Embryonic facial prominence (tissue), 1 donor: ENCODE measurements around the gene NELFA.
"Not testable (repeated sequence)": the region's sequence is repeated elsewhere in the genome, so short reads cannot be mapped to it uniquely, and the experiment has no call there.

Source experiments
- DNase-seq: peaks from one replicate; pipeline ENCODE4 v3.0.0-alpha.2; 2016; ENCODE audit errors: extremely low spot score

NELFA gene

DNA sequence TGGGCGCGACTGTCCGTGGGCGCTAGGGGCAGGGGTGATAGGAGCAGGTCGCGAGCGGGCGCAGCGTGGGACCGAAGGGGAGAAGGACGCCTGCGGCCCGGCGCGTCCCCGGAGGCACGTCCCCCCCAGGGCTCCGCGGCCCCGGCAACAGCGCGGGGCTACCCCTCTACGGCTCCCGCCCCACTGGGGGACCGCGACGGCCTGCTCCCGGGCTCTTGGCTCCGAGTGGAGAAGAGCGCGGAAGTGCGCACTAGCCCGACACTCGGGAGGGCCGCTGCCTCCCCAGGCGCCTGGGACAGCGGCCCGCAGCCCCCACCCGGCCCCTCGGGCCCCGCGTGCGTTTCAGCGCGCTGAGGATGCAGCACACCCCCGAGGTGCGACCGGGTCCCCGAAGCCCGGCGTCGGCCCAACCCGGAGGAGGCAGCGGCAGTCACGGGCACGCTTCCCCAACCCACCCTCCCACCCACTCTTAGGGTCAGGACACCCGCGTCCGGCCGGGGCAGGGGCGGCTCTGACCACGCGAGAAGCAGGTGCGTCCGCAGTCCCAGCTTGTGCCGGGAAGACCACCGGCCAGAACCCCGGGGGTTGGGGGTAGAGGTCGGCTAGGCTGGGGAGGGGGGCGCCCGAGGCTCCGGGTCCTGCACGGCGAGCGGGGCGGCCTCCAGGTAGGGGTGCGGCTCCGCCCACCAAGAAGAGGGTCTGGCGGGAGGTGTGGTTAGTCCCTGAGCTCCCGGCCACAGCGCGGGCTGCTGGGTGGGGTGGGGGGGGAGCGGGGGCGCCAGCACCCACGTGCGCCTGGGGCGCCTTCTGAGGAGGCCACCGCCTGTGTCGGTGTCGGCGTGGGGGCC is 31.8 kb upstream of the NELFA start:
- no peak for DNase-seq

DNA sequence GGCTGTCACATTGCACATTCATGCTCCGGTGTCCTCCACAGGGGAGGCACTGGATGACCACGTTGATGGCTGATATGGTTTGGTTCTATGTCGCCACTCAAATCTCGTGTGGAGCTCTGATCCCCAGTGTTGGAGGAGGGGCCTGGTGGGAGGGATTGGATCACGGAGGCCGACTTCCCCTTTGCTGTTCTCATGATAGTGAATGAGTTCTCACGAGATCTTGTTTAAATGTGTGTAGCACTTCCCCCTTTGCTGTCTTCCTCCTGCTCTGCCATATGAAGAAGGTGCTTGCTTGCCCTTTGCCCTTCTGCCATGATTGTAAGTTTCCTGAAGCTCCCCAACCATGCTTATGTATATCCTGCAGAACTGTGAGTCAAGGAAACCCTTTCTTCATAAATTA is 28.1 kb upstream of the NELFA start:
- DNase-seq: peak; percentile 0

DNA sequence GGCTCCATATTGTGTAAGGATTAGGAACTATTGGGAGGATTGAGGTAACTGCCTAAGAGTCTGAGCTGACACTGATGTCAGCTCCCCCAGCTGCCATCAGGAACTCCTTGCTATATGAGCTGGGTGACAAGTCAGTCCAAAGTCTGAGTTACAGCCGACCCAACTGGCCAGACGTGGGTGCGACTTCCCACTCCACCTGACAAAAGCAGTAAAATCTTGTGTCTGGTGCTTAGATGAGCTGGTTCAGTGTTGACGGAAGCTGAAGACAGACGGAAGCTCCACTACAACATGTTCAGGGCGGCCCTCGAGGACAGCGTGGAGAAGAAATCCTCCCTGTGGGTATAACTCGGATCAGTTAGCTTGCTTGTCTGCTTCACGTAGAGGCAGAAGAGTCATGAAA is 27.6 kb upstream of the NELFA start:
- no peak for DNase-seq

DNA sequence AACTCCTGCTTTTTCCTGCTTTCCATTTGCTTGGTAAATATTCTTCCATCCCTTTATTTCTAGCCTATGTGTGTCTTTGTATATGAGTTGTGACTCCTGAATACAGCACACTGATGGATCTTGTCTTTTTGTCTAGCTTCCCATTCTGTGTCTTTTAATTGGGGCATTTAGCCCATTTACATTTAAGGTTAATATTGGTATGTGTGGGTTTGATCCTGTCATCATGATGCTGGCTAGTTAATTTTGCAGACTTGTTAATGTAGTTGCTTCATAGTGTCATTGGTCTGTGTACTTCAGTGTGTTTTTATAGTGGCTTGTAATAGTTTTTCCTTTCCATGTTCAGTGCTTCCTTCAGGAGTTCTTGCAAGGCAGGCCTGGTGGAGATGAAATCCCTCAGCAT is 22.4 kb upstream of the NELFA start:
- DNase-seq: not testable (repeated sequence)

DNA sequence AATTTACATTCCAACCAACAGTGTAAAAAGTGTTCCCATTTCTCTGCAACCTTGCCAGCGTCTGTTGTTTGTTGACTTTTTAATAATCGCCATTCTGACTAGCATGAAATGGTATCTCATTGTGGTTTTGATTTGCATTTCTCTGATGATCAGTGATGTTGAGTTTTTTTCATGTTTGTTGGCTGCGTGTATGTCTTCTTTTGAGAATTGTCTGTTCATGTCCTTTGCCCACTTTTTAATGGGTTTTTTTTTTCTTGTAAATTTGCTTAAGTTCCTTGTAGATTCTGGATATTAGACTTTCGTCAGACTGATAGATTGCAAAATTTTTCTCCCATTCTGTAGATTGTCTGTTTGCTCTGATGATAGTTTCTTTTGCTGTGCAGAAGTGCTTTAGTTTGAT is 18.3 kb upstream of the NELFA start:
- not testable (repeated sequence) for DNase-seq

DNA sequence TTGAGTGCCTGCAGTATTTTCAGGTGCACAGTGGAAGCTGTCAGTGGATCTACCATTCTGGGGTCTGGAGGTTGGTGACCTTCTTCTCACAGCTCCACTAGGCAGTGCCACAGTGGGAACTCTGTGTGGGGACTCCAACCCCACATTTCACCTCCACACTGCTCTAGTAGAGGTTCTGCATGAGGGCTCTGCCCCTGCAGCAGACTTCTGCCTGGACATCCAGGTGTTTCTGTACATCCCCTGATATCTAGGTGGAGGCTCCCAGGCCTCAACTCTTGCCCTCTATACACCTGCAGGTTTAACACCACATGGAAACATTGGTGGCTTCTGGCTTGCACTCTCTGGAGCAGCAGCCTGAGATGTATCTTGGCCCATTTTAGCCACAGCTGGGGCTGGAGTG is 17.0 kb upstream of the NELFA start:
- DNase-seq: no peak

DNA sequence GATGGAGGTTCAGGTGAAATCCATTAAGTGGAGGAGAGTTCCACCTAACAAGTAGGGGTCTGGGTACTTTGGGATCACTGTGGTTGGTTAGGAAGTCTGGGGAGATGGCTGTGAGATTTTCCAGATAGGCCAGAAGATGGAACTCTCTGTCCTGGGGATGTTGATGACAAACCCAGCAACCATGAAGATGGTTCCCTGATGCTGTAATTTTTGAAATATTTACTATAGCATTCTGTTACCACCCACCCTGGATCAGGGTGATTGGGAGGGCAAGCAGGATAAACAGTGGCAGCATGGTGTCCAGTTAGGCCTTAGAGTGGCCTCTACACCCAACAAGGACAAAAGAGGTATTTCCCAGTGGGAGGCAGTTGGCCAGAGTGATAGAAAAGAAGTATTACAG is 15.9 kb upstream of the NELFA start:
- DNase-seq: no peak

DNA sequence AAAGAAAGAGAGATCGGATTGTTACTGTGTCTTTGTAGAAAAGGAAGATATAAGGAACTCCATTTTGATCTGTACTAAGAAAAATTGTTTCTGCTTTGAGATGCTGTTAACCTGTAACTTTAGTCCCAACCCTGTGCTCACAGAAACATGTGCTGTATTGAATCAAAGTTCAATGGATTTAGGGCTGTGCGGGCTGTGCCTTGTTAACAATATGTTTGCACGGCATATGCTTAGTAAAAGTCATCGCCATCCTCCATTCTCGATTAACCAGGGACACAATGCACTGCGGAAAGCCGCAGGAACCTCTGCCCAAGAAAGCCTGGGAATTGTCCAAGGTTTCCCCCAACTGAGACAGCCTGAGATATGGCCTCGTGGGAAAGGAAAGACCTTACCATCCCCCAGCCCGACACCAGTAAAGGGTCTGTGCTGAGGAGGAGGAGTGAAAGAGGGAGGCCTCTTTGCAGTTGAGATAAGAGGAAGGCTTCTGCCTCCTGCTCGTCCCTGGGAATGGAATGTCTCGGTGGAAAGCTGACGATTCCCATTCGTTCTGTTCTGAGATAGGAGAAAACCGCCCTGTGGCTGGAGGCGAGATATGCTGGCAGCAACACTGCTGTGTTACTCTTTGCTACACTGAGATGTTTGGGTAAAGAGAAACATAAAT is 12.7 kb upstream of the NELFA start:
- not testable (repeated sequence) for DNase-seq

DNA sequence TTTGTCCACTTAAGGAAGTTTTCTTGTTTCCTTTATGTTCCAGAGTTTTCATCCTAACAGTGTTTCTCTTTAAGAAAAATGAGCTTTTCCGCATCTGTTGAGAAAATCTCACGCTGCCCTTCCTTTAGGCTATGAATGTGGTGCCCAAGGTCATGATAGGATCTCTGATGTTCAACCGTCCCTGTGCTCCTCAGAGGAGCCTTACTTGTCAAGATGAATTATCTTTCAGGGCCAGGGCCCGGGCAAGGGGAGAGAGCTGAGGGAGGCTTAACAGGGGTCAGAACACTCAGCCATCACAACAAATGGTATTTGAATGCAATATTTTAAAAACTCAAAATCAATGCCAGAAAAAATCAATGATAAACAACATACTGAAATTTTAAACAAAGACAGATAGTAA is 6.2 kb upstream of the NELFA start:
- no peak for DNase-seq

DNA sequence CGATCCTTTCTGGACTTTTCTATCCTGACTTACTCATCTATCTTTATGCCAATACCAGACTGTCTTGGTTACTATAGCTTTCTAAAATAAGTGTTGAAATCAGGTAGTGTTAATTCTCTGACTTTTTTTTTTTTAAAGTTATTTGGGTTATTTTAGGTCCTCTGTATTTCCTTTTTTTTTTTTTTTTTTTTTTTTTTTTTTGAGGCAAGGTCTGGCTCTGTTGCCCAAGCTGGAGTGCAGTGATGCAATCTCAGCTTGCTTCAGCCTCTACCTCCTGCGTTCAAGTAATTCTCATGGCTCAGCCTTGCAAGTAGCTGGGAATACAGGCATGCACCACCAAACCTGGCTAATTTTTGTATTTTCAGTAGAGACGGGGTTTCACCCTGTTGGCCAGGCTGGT is 2.8 kb upstream of the NELFA start:
- DNase-seq: no peak

DNA sequence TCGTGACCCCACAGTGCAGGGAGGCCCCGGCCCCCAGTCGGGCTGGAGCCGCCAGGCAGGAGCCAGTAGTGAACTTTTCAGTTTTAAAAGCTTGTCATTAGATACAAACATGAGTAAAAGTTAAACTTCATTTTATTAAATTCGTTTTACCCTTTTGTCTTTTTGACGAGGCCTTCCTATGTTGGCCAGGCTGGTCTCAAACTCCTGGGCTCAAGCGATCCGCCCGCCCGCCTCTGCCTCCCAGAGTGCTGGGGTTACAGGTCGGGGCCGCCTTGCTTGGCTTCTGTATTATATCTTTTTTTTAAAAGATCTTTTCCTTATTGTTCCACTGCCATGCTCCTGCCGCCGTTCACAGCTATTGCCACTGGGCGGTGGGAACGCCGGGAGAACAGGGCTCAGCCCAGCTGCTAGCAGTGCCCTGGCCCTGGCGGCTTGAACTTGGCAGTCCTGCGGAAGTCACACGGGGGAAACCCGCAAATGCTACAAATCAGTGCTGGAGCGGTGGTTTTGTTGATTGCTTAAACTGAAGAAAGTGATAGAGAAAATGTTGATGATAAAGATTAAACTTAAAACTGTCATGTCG is 968 bp upstream of the NELFA start:
- no peak for DNase-seq

DNA sequence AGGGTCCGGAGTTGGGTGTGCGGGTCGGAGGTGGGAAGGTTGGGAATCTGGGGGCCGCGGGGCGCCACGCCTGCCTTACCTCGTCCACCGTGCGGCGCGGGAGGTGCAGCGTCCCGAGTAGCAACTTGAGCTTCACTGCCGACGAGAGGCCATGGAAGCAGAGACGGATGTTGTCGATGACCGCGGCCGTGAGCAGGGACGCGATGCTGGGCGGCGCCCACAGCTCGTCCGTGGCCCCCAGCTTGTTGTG is 178 bp downstream of the NELFA start:
- DNase-seq: no peak

DNA sequence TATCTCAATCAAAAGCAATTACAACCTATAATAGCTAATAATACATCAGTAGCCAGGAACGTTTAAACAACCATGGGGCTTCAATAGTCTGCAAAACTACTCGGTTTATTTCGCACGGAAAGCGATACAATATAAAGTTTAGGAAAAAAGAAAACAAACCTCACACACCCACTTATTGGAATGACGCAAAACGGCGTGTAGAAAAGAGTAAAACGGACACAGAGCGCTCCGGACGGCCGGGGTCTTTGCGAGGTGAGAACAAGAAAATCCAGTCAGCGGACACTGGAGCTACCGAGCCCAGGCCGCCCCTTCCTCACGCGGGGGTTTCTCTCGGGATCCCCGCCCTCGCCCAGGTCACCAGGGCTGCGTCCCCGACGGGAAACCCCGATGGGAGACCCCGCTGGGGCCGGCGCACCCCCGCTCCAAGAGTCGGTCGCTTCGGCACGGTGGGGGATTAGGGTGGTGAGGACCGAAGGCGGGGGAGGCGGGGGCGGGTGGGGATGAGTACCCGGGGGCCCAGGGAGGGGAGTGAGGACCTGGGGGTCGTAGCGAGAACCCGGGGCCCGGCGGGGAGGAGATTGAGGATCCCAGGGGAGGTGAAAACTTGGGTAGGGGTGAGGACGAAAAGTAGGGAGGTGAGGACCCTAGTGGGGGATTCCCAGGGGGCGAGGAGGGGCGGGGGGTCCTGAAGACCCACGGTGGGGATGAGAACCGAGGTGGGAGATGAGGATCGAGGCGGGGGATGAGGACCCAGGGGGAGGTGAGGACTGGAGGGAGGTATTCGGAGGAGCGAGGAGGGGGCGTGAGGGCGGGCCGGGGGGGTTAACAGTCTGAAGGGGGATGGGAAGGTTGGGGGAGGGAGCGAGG is 737 bp downstream of the NELFA start:
- no peak for DNase-seq

DNA sequence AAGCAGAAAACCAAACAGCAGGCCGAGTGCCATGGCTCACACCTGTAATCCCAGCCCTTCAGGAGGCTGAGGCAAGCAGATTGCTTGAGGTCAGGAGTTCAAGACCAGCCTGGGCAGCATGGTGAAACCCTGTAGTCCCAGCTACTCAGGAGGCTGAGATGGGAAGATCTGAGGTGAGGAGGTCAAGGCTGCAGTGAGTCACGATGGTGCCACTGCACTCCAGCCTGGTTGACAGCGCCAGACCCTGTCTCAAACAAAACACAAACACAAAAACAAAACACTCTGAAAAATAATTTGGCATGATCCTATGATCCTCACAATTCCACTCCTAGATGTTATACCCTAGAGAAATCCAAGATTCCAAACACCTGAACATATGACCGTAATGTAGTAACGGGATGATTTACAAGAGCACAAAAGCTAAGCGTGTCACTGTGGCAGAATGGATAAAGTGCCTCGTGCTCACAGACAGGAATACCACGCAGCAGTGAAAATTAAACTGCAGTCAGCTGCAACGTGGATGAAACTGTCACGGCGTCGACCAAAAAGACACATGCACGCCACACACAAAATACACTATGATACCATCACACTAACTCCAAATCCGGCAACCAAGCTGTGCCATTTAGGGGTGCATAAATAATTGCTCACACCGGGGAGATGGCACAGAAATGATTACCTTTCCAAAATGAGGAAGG is 1.7 kb downstream of the NELFA start:
- DNase-seq: no peak

DNA sequence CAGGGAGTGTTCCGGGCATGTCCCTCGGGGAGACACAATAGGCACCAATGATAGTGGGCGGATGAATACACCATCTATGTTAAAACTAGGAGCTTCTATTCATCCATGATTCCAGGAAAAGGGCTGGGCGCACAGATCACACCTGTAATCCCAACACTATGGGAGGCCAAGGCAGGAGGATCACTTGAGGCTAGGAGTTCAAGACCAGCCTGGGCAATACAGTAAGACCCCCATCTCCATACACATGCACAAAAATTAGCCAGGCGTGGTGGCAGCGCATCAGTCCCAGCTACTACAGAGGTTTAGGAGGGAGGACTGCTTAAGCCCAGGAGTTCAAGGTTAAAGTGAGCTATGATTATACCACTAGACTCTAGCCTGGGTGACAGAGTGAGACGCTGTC is 2.4 kb downstream of the NELFA start:
- DNase-seq: no peak

DNA sequence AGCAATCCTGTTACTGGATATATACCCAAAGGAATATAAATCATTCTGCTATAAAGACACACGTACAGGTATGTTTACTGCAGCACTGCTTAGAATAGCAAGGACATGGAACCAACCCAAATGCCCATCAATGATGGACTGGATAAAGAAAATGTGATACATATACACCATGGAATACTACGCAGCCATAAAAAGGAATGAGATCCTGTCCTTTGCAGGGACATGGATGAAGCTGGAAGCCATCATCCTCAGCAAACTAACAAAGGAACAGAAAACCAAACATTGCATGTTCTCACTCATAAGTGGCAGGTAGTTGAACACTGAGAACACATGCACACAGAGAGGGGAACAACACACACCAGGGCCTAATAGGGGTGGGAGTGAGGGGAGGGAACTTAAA is 5.4 kb downstream of the NELFA start:
- not testable (repeated sequence) for DNase-seq

DNA sequence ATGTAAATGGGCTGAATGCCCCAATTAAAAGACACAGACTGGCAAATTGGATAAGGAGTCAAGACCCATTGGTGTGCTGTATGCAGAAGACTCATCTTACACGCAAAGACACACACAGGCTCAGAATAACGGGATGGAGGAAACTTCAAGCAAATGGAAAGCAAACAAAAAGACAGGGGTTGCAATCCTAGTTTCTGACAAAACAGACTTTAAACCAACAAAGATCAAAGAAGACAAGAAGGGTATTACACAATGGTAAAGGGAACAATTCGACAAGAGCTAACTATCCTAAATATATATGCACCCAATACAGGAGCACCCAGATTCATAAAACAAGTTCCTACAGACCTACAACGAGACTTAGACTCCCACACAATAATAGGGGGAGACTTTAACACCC is 9.5 kb downstream of the NELFA start:
- DNase-seq: not testable (repeated sequence)

DNA sequence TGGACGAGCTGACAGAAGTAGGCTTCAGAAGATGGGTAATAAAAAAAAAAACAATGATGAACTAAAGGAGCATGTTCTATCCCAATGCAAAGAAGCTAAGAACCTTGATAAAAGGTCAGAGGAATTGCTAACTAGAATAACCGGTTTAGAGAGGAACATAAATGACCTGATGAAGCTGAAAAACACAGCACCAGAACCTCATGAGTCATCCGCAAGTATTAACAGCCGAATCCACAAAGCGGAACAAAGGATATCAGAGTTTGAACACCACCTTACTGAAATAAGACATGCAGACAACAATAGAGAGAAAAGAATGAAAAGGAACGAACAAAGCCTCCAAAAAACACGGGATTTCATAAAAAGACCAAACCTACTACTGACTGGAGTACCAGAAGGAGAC is 10.5 kb downstream of the NELFA start:
- DNase-seq: no peak

DNA sequence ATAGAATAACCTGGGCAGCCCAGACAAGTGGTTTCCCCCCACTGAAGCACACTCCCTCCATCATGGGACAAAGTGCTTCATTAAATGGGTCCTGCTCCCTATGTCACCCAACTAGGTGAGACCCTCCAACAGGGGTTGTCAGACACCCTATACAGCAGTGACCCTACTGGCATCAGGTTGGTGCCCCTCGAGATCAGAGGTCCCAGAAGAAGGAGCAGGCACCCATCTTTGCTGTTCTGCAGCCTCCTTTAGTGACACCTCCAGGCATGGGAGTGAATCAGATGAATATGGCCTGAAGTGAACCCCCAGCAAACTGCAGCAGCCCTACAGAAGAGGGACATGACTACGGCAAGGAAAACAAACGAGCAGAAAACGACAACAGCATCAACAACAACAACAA is 11.1 kb downstream of the NELFA start:
- no peak for DNase-seq

DNA sequence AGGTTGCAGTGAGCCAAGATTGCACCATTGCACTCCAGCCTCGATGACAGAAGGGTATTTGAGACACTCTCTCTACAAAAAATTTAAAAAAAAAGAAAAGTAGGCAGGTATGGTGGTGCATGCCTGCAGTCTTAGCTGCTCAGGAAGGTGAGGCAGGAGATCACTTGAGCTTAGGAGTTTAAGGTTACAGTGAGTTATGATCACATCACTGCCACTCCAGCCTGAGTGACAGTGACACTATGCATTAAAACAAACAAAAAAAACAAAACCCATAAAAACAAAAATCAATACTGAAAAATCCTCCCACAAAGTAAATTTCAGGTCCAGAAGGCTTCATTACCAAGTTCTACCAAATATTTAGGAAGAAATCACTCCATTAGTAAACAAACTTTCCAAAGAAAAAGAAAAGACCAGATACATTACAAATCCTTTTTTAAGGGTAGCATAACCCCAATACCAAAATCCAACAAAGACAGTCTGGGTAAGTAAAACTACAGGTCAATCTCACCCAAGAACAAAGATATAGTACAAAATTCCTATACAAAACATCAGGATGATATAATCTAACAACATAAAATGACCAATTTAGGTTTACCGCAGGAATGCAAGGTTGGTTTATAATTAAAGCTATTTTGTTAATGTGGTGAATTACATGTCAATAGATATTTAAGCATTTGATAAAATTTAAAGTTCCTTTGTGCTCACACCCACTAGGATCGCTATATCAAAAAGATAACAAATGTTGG is 11.7 kb downstream of the NELFA start:
- no peak for DNase-seq

DNA sequence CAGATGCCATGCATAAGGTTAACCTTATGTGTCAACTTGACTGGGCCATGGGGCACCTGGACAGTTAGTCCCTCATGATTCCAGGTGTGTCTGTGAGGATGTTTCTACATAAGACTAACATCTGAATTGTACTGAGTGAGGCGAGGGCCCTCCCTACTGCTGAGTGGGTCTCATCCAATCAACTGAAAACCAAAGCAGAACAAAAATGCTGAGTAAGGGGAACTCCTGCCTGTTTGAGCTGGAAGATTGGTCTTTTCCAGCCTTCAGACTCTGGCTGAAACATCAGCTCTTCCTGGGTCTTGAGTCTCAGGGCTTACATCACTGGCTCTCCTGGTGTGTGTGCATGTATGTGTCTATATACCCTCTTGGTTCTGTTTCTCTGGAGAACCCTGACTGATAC is 13.8 kb downstream of the NELFA start:
- no peak for DNase-seq
